ENCODE data around the gene POU2AF2.

- TF ChIP-seq CTCF (IDR thresholded peaks at IDR 0.05; ENCODE audit: poor library complexity) (no peak), EZH2phosphoT487 (IDR thresholded peaks at IDR 0.05; ENCODE audit: low read depth, severe bottlenecking, unreplicated experiment) (no peak), EZH2 (IDR thresholded peaks at IDR 0.05; ENCODE audit: borderline replicate concordance) (no peak)
These were observed 90.0 kb downstream of the POU2AF2 start for GRCh38 chr11:111335549-111335948.

Measured in hepatocyte (in vitro differentiated cells).